NCI-H510A (cell line): ENCODE results near the gene TMEM9B.
"Not testable (repeated sequence)": the region's sequence is repeated elsewhere in the genome, so short reads cannot be mapped to it uniquely, and the experiment has no call there.

Source experiments
- DNase-seq: peaks from one replicate; lab custom pipeline; 2025; lab: John Stamatoyannopoulos, UW

TMEM9B gene

DNA sequence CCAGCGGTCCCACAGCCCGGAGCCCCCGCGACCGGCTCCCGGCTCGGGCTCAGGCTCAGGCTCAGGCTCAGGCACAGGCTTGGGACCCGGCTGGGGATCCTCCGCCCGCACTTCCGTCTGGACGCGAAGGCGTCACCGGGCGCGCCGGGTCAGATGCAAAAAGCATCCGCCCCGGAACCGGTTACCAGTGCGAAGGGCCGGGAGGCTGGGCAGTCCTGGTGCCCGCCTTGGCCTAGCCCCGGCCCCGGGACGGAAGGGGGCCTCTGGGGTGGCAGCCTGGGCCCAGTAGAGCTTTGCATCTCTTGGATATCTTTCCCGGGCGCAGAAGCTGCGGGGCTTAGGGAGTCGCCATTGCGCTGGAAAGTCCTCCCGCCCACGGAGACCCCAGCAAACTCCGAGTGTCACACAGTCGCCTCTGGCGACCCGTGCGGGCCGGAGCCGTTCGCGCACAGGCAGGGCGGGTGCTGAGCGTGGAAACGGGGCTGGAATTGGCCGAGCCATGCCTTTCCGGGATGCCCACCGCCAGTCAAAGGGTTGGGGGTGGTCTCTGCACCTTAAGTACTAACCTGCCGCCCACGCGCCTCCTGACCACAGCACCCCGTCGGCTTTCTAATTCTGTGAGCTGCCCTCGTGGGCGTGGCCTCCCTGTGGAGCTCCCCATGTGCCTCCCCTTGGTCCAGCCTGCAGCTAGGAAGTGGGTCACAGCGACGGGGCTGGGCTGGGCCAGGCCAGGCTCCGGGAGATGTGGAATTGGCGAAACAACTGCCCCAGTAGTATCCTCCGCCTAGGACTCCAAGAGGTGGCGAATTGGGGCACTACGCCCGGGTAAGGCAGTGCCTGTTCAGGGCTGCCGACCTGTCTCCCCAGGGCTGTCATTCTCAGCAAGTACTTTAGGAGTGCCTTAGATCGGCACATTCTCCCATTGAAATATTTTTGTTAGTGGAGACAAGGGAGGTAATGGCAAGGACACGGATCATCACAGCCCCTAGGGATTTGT lies at the start of gene TMEM9B:
TSS of gene TMEM9B (minus strand) at position 119 of the 997 bp plus-strand sequence. CDS start 129 bp downstream, outside the sequence.
- DNase-seq, result peak; percentile 69

DNA sequence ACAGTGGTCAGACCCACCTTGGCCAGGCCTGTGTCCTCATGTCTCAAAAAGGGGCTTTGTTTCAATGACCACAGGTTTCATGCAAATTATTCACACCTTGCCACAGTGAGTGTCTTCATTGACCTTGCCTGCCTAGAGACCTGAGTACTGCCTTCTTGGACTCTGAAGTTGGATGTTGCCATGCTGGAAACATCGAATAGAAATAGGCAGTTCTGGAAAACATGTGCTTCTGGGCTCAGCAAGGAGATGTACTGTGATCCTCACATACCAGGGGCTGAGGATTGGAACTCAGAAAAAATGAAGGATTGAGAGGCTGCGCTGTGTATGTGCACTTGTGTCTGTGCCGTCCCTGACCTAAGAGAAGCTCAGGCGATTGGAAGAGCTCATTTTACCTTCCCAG lies 49.1 kb upstream of the TMEM9B start:
- DNase-seq, result no peak

DNA sequence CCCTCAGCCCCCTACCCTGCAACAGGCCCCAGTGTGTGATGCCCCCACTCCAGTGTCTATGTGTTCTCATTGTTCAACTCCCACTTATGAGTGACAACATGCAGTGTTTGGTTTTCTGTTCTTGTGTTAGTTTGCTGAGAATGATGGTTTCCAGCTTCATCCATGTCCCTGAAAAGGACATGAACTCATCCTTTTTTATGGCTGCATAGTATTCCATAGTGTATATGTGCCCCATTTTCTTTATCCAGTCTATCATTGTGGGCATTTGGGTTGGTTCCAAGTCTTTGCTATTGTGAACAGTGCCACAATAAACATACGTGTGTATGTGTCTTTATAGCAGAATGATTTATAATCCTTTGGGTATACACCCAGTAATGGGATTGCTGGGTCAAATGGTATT lies 45.3 kb upstream of the TMEM9B start:
- not testable (repeated sequence) for DNase-seq

DNA sequence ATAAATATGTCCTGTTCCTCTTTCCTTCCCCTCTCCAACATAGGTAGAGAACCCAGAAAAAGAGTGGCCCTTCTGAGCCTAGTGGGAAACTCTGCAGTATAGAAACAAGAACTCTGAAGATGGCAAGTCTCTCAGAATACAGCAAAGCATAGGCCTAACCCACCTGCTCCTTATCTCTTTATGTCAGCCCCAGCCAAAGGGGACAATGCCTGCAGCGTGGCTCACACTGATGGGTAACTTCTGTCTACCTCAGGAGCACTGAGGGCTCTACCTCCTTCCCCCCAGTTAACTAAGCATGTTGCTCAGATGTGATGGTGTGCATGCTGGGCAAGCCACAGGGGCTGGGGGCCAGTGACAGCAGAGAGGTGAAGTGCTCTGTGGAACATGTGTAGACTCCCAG lies 44.4 kb upstream of the TMEM9B start:
- no peak for DNase-seq

DNA sequence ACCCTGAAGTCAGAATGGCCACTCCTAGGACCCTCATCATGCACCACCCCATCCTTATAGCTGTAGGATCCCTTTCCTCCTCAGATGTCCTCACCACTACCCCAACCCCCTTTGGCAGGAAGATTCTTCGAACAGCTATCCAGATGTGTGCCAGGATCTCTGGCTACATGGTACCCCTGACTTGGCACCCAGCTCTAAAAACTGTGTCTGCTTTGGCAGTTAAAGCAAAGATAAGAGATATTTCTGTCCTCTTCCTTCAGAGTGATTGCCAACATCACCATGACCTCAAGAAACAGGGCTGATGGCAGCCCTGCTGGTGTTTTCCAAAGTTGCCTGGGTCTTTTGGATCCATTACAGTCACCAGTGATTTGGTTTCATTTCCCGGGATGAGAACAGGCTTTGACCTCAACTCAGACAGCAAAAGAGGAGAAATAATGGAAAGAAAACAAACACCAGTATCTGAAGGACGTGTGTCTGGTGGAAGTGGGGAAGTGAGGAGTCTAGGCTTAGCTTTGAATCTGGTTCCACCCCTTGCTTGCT lies 43.8 kb upstream of the TMEM9B start:
- DNase-seq, result no peak

DNA sequence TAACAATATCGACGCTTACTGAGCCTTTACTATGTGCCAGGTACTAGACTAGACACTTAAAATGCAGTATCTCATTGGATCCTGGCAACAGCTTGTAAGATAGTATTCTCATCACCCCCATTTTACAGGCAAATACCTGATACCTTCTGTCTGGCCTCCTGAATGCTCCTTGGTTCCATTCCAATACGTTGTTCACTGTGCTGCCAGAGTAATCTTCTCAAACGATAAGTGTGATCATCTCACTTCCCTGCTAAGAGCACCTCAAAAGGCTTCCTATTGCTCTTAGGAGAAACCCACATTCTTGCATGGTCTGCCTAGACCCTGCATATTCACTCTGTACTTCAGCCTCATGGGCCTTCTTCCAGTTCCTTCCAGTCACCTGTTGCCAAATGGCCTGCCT lies 40.8 kb upstream of the TMEM9B start:
- DNase-seq, result no peak

DNA sequence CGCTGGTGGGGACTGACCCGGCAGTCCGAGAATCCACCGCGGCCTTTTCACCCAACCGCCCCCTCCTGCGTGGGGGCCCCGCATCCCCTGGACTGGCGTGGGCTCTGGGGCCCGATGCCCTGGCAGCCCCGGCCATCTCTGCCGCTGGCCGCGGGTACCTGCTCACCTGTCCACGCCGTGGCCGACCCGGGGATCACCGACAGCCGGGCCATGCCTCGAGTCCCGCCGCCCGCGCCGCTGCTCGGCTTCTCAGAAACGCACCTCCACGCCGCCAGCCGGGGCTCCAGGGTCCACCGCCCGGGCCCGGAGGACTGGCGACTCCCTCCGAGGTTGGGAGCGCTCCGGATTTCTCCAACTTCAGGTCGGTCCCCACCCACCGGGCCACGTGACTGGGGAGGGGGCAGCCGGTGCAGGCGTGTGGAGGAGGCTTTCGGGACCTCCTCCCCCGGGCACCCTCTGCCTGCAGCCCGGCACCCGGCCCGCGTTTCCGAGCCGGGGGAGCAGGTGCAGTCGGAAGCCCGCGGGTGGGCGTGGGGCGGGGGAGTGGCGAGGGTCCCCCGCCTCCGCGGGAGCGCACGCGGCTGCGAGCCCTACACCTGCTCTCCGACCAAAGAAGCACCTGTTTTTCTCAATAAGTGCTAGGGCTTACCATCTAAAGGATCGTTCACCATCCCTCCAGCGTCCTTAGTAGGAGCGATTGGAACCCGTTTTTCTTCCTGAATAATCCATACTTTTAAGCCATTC lies 40.1 kb upstream of the TMEM9B start:
- no peak for DNase-seq

DNA sequence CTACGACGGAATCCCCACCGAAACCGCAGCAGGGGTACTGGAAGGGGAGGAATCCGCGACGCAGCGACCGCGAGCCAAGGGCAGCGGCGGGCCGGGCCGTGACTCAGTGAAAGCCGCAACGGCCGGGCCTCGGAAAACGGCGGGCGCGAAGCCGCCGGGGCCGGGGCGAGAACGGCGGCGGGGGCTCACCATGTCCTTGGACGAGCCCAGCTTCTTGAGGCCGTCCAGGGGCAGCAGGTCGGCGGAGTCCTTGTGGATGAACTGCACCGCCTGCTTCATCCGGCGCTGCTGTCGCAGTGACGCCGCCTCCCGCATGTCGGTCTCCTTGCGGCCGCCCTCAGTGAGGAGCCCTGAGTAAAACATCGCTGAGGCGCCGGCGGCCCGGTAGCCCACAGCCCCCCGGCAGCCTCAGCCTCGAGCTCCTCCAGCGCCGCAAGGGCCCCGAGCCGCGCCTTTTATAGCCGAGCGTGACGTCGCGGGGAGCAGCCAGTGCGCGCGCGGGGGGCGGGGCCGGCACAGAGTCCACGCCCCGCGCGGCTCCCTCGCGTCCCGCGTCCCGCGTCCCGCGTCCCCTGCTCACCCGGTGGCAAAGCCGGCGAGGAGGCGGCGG lies 39.4 kb upstream of the TMEM9B start, which contains the start of gene NRIP3:
TSS of gene NRIP3 (minus strand) at position 429 of the 610 bp plus-strand sequence. CDS start at position 363, 66 bp downstream.
- DNase-seq, result peak; percentile 11

DNA sequence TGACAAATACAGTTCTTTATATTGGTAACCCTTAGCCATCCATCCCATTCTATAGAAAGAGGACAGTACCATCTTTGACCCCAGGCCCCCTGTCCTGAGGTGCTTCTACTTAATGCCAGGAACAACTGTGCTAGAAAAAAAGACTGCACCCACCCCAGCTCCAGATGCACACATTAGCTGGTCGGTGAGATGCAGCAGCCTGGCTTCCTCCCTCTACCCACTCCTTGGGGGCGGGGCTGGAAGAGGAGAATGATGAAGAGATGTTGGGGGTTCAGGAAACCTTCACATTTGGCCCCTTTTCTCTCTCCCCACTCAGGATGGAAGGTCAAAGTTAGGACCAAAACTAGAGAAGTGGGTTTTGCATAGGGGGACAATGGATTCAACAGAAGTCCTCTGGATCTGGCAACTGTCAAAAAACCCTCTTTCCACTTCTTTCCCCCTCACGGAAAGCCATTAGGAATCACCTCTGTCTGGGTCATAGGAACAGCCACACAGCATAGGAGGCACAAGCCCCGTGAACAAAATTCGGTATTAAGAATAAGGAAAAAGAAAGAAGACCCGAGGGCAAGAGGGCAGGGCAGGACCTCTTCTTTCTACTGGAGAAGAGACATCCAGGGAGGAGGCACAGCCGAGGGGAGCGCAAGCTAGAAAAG lies 38.8 kb upstream of the TMEM9B start:
- DNase-seq, result no peak

DNA sequence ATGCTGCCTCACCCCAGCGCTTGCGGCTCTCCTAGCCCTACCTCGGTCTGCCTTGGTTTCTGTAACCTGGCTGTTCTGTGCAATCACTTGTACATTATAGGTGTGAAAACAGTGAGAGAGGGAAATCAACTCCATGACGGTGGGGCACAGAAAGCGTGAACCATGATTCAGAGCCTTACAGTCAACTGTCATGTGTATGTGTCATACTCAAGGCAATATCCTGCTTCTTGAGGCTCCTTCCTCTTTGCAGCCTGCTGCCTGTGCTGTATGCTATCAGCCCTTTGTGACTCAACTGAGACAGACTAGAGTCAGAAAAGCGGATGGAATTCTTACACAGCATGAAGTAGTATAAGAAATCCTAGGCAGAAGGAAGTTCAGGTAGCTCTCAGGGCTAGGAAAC lies 37.5 kb upstream of the TMEM9B start:
- DNase-seq, result no peak

DNA sequence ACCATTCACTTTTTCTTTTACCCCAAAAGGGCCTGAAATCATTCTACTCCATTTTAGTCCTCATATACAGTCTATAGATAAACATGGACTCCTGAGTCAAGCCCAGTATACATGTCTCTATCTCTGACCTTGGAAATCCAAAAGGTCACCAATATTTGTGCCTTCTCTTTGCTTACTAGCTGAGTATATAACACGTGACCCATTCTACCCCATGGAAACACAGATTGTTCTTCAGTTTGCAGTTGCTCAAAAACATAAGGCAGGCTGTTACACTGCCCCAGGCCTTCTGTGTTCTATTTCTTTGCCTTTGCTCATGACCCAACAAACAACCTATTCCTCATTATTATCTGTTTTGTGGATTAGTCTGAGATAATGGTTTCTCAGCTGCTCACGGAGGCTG lies 33.8 kb upstream of the TMEM9B start:
- DNase-seq, result no peak

DNA sequence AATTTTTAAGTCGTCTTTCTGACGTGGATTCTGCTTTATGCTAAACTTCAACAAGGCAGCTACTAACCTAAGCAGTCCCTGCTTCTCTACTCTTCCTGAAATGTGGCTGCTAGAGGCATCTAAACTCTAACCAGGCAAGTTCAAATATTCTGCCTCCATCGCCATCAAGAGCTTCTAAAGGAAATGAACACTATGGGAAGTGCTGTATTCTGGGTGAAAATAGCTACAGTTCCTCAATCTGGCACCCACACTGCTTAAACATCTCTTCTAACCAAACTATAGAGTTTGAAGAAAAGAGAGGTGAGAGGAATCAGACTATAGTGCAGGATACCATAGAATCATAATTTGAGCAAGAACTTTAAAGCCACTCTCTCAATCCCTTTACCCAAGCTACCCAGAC lies 33.2 kb upstream of the TMEM9B start:
- DNase-seq, result no peak

DNA sequence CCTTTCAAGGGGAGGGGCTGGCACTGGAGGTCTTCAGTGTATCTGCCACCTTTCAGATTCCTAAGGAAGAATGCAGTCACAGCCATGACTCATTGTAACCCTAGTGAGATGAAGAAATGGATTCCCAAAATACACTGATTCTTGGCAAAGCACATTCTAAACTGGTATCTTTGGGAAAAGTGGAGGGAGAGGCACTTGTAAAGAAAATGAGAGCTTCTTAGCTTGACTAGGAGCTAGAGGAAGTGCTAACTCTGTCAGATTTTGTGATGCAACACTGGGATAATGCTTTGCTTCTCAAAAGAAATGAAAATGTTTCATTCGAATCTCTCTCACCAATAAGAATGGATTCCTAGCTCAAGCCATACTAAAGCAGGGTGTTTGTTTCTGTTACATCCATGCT lies 25.2 kb upstream of the TMEM9B start:
- no peak for DNase-seq

DNA sequence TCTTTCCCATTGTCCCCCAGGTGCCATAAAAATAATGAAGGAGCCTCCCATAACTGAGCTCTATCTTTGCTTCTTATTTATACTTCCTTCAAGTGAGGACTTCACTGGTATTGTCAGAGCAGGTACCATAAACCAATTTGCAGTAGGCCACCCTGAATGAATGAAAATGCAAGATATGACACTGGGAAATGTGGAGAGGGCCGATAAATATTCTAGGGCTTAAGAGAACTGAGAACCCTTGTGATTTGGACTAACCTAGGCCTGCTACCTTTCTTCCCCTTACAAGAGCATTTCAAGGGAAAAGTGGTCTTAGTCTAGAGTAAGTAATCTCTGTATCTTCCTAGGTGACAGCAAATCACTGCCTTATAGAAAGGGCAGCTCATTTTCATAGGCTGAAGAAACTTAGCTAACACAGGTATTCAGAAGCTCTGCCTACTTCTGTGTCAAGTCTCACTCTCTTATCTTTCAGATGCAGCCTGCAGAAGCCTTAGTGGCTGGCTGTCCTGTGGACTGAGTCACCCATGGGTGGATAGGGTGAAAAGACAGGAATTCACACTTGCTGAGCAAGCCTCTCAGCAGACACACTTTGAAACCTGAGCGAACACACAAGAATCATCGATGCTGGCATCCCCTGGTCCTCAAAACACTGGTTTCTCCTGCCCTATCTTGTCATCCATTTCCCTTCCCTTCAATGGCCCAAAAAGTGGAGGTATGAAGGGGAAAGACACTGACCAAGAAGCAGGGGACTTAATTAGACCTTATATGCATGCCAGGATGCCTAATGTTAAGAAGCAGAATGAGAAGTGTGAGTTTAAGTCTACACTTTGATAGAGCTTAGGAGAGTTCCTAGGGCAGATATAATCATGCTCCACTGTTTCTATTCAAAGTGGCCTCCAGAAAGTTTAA lies 24.3 kb upstream of the TMEM9B start:
- no peak for DNase-seq

DNA sequence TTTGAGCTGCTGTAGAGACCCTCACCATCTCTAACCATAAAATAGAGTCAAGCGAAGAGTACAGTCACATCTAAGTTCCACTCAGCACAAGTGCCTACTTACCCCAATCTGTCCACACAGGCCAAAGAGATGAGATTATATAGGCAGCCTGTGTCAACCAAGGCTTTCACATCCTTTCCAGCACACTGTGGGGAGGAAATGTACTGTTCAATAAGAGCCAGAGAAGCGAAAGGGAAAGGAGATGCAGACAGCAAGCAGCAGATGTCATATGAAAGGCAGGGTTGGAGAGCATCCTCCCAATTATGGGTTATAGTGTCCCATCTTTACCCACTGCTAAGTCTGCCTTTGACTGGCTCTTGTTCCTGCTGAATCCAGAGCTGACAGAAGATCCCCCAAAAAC lies 23.2 kb upstream of the TMEM9B start:
- DNase-seq, result no peak

DNA sequence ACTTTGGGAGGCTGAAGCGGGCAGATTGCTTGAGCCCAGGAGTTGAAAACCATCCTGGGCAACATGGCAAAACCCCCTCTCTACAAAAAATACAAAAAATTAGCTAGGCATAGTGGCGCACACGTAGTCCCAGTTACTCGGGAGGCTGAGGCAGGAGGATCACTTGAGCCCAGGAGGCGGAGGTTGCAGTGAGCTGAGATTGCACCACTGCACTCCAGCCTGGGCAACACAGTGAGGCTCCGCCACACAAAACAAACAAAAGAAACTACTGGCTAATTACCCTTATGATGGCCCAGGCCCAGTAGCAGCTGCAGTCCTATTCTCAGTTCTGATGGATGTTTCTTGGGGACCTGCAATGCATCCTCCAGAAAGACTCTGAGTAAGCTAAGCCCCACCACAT lies 22.5 kb upstream of the TMEM9B start:
- DNase-seq, result not testable (repeated sequence)

DNA sequence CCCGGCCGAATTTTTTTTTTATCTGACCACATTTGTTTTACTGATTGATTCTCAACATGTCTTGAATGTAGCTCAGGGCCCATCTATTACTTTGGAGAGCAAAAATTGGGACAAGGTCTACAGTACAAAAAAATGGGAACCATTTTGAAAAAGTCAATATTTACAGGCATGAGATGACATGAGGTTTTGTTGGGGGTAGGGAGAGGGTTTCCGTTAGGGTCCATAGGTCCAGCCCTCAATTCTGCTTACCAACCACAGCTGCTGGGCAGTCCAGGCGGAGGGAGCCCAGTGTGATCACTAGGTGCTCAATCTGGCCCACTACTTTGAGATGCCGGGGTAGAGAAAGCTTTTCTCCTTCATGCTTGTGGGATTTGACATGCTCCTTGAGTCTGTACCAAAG lies 21.2 kb upstream of the TMEM9B start:
- DNase-seq, result no peak

DNA sequence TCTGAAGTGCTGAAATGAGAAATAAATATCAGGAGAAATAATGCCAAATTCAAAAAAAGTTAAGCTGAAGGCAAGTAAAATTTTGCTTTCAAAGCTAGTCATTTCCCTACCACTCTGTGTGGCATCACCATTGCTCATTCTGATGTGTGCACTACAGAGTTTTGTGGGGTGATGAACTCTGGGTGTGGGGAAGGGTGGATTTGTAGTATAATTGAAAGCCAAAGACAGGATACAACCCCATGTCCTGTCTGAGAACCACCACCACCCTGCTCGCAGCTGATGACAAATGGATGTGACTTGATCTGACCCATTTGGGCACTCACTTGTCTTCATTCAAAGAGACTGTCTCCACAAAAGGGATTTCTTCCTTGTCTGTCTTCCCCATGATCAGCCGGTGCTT lies 19.3 kb upstream of the TMEM9B start:
- no peak for DNase-seq

DNA sequence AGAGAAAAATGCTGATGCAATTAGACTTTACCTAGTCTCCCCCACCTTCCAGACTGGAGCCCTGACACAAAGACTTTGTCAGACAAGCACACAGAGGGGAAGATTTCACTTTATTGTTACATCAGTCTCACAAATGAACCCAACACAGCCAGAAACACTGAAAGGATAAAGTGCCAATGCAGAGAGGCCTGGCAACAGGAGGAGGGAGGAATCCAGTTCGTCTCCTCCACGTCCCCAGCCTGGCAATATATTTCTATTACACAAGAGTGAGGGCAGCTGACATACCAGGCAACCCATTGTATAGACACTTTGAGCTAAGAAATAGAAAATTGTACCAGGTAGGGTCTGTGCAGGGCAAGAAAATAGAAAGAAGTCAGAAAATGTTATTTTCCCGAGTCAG lies 16.2 kb upstream of the TMEM9B start:
- no peak for DNase-seq

DNA sequence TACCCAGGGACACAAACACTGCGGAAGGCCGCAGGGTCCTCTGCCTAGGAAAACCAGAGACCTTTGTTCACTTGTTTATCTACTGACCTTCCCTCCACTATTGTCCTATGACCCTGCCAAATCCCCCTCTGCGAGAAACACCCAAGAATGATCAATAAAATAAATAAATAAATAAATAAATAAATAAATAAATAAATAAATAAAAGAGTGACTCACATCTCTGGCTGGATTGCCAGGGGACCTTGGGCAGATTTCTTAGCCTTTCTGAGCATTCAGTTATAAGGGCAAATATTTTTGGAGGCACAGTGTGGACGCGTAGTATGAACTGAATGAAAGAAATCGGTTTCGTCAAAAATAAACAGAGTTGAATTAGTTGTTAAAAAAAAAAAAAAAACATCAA lies 15.1 kb upstream of the TMEM9B start:
- DNase-seq, result not testable (repeated sequence)

DNA sequence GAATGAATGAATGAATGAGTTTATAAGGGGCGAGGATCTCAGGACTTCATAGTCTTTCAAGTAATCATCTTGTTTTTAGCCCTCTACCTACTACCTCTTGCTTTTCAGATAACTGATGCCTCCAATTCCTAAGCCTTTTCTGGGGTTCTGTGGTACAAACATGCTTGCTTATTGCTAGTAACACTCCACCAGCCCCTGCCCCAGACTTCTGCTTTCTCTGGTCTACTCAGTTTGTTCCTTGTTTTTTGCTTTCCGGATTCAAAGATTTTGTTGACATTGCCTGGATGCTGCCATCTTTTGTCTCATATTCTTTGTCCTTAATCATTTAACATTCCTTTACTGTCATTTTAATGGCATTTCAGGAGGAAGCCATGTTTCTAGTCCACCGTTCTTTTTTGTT lies 8.9 kb upstream of the TMEM9B start:
- no peak for DNase-seq
